Astrocyte (in vitro differentiated cells and primary cell): ENCODE data around the gene COL27A1.

Experiments used
- CTCF ChIP-seq: IDR thresholded peaks from 2 replicates; pipeline ENCODE4 v1.5.1; 2011; ENCODE audit warnings: low read depth, mild to moderate bottlenecking, inconsistent platforms, low read length, moderate library complexity; ENCODE audit not compliant: insufficient read depth
- EZH2 ChIP-seq: IDR thresholded peaks from 2 replicates; pipeline ENCODE4 v1.6.1; 2012; ENCODE audit warnings: mild to moderate bottlenecking, low read length, inconsistent platforms; ENCODE audit not compliant: insufficient read depth

DNA sequence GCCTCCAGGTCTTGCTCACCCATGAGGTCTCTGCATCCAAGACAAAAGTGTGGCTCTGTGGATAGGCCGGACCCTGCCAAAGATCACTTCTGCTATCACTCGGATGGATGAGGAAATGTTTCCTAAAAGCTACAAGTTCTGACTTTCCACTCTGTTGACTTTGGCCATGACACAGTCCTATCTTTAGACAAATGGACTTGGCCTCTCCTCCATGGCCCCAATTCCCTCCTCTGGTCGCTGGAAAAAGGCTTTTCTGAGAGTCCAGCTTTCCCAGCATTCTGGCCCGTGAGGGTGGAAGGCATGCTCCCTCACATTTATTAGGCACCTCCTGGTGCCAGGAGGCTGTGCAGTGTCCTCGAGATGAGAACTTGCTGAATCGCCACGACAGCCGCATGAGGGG, 83.1 kb downstream of the COL27A1 start:
- no peak for TF ChIP-seq CTCF
- no peak for TF ChIP-seq EZH2
